HG02970 (cell line): Measurements from ENCODE around the gene DLAT.
"Not testable (repeated sequence)": the region's sequence is repeated elsewhere in the genome, so short reads cannot be mapped to it uniquely, and the experiment has no call there.

ENCODE experiments used
- ATAC-seq: cut with Tn5 transposase; IDR thresholded peaks from one replicate; pipeline ENCODE4 v1.9.1; 2021; ENCODE audit warnings: mild to moderate bottlenecking, moderate library complexity, moderate number of reproducible peaks; ENCODE audit not compliant: unreplicated experiment, low FRiP score

DLAT gene

GRCh38 chr11:112004389-112004788 is 20.8 kb upstream of the DLAT start:
- ATAC-seq, result no peak

- ATAC-seq, result no peak
Observed at GRCh38 chr11:112005422-112006094, 19.6 kb upstream of the DLAT start.

DNA sequence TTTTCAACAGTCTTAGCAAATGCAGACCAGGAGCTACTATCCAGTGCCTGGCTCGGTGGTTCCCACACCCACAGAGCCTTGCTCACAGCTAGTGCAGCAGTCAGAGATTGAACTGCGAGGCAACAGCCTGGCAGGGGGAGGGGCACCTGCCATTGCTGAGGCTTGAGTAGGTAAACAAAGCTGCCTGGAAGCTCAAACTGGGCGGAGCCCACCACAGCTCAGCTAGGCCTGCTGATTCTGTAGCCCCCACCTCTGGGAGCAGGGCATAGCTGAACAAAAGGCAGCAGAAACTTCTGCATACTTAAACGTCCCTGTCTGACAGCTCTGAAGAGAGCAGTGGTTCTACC is 19.1 kb upstream of the DLAT start:
- not testable (repeated sequence) for ATAC-seq

DNA sequence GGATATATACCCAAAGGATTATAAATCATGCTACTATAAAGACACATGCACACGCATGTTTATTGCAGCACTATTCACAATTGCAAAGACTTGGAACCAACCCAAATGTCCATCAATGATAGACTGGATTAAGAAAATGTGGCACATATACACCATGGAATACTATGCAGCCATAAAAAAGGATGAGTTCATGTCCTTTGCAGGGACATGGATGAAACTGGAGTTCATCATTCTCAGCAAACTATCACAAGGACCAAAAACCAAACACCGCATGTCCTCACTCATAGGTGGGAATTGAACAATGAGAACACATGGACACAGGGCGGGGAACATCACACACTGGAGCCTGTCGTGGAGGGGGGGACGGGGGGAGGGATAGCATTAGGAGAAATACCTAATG is 13.8 kb upstream of the DLAT start:
- not testable (repeated sequence) for ATAC-seq

DNA sequence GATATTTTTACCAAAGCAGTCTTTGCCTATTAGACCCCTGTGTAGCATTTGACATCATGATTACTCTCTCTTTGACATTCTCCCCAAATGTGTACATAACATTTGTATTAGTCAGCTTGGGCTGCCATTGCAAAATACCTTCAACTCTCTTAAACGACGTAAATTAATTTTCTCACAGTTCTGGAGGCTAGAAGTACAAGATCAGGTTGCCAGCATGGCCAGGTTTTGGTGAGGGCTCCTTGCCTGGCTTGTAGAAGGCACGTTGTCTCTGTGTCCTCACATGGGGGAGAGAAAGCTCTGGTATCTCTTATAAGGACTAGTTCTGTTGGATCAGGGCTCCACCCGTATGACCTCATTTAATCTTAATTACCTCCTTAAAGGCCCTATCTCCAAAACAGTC is 12.3 kb upstream of the DLAT start:
- no peak for ATAC-seq

DNA sequence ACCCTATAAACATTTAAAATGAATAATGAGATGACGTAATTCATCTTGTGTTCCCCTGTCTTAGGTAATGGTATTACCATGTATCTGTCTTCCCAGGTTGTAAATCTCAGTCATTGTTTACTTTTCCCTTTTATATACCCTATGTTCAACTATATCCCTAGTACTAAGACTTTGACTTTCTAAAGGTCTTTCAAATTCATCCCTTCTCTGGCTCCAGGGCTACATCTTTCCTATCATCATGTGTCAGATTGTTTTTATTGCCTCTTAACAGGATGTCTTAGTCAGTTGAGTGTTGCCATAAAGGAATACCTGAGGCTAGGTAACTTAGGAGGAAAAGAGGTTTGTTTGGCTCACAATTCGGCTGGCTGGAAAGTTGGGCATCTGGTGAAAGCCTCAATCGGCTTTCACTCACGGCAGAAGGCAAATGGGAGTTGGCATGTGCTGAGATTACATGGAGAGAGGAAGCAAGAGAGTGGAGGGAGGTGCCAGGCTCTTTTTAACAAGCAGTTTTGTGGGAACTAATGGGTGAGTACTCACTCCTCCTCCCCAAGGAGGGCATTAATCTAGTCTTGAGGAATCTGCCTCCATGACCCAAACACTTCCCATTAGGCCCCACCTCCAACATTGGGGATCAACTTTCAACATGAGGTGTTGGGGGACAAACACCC is 11.6 kb upstream of the DLAT start:
- no peak for ATAC-seq

GRCh38 chr11:112016088-112016764 is 9.0 kb upstream of the DLAT start:
- ATAC-seq, result peak; percentile 62

DNA sequence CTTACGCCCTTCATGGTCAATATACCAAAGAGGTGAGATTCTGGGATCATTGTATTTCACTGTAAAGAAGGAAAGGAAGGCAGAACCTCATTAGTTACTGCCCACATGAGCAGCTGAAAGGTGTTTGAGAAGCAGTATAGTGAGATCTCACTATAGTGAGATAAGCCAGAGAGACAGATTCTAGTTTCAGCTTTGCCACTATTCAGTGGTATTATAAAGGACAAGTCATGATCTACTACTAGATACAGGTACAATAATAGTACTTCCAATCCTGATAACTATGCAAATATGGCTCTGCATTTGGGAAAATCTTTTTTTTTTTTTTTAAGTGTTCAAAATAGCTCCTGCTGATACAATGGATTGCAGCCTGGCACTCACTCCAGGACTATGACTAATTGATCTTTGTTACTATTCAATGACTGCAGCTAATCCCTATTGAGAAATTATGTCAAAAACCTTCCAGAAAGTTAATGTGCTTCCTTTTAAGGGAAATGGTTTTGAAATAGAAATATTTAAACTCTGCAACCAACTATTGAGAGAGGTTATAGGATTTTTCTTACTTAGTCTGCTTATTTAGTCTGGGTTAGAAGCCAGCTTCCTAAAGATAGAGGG is 8.3 kb upstream of the DLAT start:
- ATAC-seq, result peak; percentile 26

GRCh38 chr11:112017538-112017937 is 7.7 kb upstream of the DLAT start:
- no peak for ATAC-seq

GRCh38 chr11:112019066-112019465 is 6.1 kb upstream of the DLAT start:
- ATAC-seq, result no peak

- ATAC-seq, result no peak
Observed at GRCh38 chr11:112023104-112023503, 2.1 kb upstream of the DLAT start.

DNA sequence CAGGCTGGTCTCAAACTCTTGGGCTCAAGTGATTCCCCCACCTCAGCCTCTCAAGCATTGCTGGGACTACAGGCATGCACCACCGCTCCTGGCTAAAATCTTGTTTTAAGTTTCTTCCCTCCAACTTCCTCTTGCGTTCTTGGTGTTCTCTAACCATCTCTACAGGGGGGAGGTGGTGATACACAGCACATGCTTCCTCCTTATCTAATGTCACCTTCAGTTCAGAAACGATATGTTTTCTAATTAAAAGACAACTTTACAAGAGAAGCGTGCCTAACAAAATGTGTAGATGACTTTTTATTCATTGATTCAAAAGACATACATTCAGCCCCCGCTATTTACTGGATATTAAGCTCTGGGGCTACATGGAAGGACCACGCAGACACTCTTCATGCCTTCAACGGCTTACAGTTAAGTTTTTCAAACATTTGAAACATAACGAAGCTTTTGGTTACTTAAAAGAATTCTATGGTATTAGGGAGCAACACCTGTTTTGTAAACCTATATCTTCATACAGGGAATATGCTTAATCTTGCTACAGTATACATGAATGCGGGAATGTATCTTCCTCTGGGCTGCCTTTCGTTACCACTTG is 933 bp upstream of the DLAT start:
- no peak for ATAC-seq

DNA sequence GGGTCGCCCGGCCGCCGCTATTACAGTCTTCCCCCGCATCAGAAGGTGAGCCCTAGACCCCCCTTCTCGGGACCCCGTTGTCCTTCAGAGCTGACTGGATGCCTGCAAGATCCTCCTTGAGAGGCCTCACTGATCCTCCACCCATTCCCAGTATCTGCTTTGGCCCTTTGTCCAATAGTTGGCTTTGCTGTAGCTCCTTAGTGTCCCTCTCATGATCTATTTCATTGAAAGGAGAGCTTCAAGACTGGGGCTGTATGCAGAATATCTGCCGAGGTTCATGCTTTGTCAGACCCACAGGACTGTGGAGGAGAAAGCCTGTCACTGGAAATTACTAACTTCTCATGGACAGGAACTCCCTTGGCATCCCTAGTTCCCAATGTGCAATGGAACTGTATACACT is 499 bp downstream of the DLAT start:
- ATAC-seq, result peak; percentile 10

DNA sequence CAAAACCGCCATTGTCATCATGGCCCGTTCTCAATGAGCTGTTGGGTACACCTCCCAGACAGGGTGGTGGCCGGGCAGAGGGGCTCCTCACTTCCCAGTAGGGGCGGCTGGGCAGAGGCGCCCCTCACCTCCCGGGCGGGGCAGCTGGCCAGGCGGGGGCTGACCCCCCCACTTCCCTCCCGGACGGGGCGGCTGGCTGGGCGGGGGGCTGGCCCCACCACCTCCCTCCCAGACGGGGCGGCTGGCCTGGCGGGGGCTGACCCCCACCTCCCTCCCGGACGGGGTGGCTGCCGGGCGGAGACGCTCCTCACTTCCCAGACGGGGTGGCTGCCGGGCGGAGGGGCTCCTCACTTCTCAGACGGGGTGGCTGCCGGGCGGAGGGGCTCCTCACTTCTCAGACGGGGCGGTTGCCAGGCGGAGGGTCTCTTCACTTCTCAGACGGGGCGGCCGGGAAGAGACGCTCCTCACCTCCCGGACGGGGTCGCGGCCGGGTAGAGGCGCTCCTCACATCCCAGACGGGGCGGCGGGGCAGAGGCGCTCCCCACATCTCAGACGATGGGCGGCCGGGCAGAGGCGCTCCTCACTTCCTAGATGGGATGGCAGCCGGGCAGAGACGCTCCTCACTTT is 1.7 kb downstream of the DLAT start:
- not testable (repeated sequence) for ATAC-seq

GRCh38 chr11:112029460-112029859 is 4.3 kb downstream of the DLAT start:
- no peak for ATAC-seq

- no peak for ATAC-seq
Observed at GRCh38 chr11:112033902-112034301, 8.7 kb downstream of the DLAT start.

- no peak for ATAC-seq
Observed at GRCh38 chr11:112037527-112037926, 12.3 kb downstream of the DLAT start.

GRCh38 chr11:112042161-112042960 is 17.2 kb downstream of the DLAT start:
- ATAC-seq, result no peak

DNA sequence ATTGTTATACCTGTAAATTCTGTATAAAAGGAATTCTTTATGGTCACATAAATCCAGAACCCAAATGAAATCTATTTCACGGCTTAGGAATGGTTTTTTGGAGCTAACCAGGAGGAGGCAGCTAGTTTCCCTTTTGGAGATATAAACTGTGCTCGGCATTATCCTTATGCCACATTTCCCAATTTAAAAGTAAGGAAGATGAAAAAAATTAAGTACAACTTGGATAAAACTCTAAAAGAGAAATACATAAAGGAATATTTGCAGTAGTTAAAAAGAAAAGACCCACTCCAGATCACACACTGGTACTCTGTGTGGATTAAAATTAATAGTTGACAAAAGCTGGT is 17.7 kb downstream of the DLAT start:
- ATAC-seq, result no peak

GRCh38 chr11:112044961-112045360 is 19.8 kb downstream of the DLAT start:
- ATAC-seq, result no peak
